ENCODE measurements around the gene TARS1.

The TARS1 gene

DNA sequence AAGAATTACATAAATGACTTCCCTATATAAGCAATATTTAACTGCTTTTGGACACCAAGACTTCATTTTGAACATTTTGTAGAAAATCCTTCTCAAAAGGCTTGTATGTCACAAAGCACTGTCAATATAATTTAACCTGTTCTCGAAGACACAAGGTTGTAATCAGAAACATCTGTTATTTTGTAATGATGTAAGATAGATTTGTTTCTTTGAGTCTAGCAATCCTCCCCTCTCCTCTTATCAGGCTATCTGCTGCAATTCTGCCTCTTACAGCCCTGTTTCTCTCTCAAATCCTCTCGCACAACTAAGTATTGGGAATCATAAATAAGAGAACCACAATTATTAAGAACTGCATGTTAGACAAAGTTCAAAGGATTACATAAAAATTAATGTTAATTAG is 18.6 kb upstream of the TARS1 start:
- CTCF ChIA-PET, result interaction anchor here (0.6 to 0.7 kb wide), 2 partner anchors 585 to 618 kb away, joined by 3 to 5 read pairs; no protein-coding TSS in a partner anchor

GRCh38 chr5:33423018-33423630 is 17.6 kb upstream of the TARS1 start:
- peak; percentile 49; the same call in 1 of the 2 replicates for TF ChIP-seq ZNF384 (IDR thresholded peaks at IDR 0.05)
- no peak for TF ChIP-seq HDGF (IDR thresholded peaks at IDR 0.05; ENCODE audit: borderline replicate concordance)
- ChIA-PET CTCF (interaction anchor here (0.6 to 1.0 kb wide), 6 partner anchors 10 to 945 kb away, joined by 3 to 5 read pairs (median 3); no protein-coding TSS in a partner anchor), POLR2A (no interaction called here)
- DNase-seq (ENCODE audit: extremely low spot score), result no peak

More for the DNA sequence above, 18.6 kb upstream of the TARS1 start:
- TF ChIP-seq NFRKB (IDR thresholded peaks at IDR 0.05), result no peak
- no peak for TF ChIP-seq FOXM1 (IDR thresholded peaks at IDR 0.05; ENCODE audit: borderline replicate concordance)
- no peak for TF ChIP-seq ZNF384 (IDR thresholded peaks at IDR 0.05)
- no peak for TF ChIP-seq ARNT (IDR thresholded peaks at IDR 0.05)
- TF ChIP-seq ELF4 (IDR thresholded peaks at IDR 0.05), result no peak
- no peak for TF ChIP-seq HDGF (IDR thresholded peaks at IDR 0.05; ENCODE audit: borderline replicate concordance)
- TF ChIP-seq L3MBTL2 (conservative IDR thresholded peaks at IDR 0.05), result no peak
- TF ChIP-seq TARDBP (IDR thresholded peaks at IDR 0.05), result no peak
- no peak for TF ChIP-seq CTBP1 (IDR thresholded peaks at IDR 0.05; ENCODE audit: borderline replicate concordance)
- TF ChIP-seq LEF1 (IDR thresholded peaks at IDR 0.05; ENCODE audit: borderline replicate concordance), result no peak
- TF ChIP-seq BHLHE40 (IDR thresholded peaks at IDR 0.05; ENCODE audit: borderline replicate concordance), result no peak
- no peak for TF ChIP-seq FOXA1 (IDR thresholded peaks at IDR 0.05)
- no peak for TF ChIP-seq PKNOX1 (IDR thresholded peaks at IDR 0.05)
- TF ChIP-seq SUZ12 (IDR thresholded peaks at IDR 0.05), result no peak
- no peak for TF ChIP-seq SP1 (IDR thresholded peaks at IDR 0.05)
- no peak for TF ChIP-seq FOXK2 (IDR thresholded peaks at IDR 0.05)
- no peak for DNase-seq (ENCODE audit: extremely low spot score)
- POLR2A ChIA-PET, result no interaction called here

DNA sequence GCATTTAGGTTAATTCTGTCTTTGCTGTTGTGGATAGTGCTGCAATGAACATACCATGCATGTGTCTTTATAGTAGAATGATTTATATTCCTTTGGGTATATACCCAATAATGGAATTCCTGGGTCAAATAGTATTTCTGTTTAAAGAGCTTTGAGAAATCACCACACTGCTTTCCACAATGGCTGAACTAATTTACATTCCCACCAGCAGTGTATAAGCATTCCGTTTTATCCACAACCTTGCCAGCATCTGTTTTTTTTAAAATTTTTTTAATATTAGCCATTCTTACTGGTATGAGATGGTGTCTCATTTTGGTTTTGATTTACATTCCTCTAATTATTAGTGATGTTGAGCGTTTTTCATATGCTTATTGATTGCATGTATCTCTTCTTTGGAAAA is 15.5 kb upstream of the TARS1 start:
- no peak for DNase-seq (ENCODE audit: extremely low spot score)
- CTCF ChIA-PET, result interaction anchor here (0.7 kb wide), 1 partner anchor 232 kb away, joined by 3 read pairs; no protein-coding TSS in a partner anchor
- POLR2A ChIA-PET, result no interaction called here
- TF ChIP-seq PKNOX1 (IDR thresholded peaks at IDR 0.05) (no peak), NFRKB (IDR thresholded peaks at IDR 0.05) (no peak), ZNF384 (IDR thresholded peaks at IDR 0.05) (no peak), BHLHE40 (IDR thresholded peaks at IDR 0.05; ENCODE audit: borderline replicate concordance) (no peak), SUZ12 (IDR thresholded peaks at IDR 0.05) (no peak), SP1 (IDR thresholded peaks at IDR 0.05) (no peak), ARNT (IDR thresholded peaks at IDR 0.05) (no peak), TARDBP (IDR thresholded peaks at IDR 0.05) (no peak), L3MBTL2 (conservative IDR thresholded peaks at IDR 0.05) (no peak), HDGF (IDR thresholded peaks at IDR 0.05; ENCODE audit: borderline replicate concordance) (no peak), FOXM1 (IDR thresholded peaks at IDR 0.05; ENCODE audit: borderline replicate concordance) (no peak), ELF4 (IDR thresholded peaks at IDR 0.05) (no peak), FOXK2 (IDR thresholded peaks at IDR 0.05) (no peak), FOXA1 (IDR thresholded peaks at IDR 0.05) (no peak), CTBP1 (IDR thresholded peaks at IDR 0.05; ENCODE audit: borderline replicate concordance) (no peak), LEF1 (IDR thresholded peaks at IDR 0.05; ENCODE audit: borderline replicate concordance) (no peak)

DNA sequence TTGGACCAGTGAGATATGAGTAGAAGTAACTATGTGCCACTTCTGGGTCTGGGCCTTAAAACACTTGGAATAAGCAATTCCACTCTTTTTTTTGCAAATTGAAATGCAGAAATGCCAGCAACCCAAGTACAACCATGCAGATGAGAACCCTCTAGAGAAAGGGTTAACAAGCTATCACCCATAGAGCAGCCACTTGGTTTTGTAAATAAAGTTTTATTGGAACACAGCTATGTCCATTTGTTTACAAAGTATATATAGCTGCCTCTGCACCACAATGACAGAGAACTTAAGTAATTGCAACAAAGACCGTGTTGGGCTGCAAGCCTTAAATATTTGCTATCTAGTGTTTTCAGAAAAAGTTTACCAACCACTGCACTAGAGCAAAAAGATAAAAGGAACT is 9.8 kb upstream of the TARS1 start:
- no peak for DNase-seq (ENCODE audit: extremely low spot score)
- TF ChIP-seq HDGF (IDR thresholded peaks at IDR 0.05; ENCODE audit: borderline replicate concordance) (no peak), FOXA1 (IDR thresholded peaks at IDR 0.05) (no peak), L3MBTL2 (conservative IDR thresholded peaks at IDR 0.05) (no peak), ZNF384 (IDR thresholded peaks at IDR 0.05) (no peak), SUZ12 (IDR thresholded peaks at IDR 0.05) (no peak), LEF1 (IDR thresholded peaks at IDR 0.05; ENCODE audit: borderline replicate concordance) (no peak), TARDBP (IDR thresholded peaks at IDR 0.05) (no peak), CTBP1 (IDR thresholded peaks at IDR 0.05; ENCODE audit: borderline replicate concordance) (no peak), ELF4 (IDR thresholded peaks at IDR 0.05) (no peak), FOXK2 (IDR thresholded peaks at IDR 0.05) (no peak), FOXM1 (IDR thresholded peaks at IDR 0.05; ENCODE audit: borderline replicate concordance) (no peak), BHLHE40 (IDR thresholded peaks at IDR 0.05; ENCODE audit: borderline replicate concordance) (no peak), SP1 (IDR thresholded peaks at IDR 0.05) (no peak), ARNT (IDR thresholded peaks at IDR 0.05) (no peak), PKNOX1 (IDR thresholded peaks at IDR 0.05) (no peak), NFRKB (IDR thresholded peaks at IDR 0.05) (no peak)
- POLR2A ChIA-PET, result no interaction called here
- CTCF ChIA-PET, result interaction anchor here (0.7 kb wide), 1 partner anchor 720 kb away, joined by 3 read pairs; the partner anchor contains the start of gene NPR3

GRCh38 chr5:33432656-33433055 is 8.1 kb upstream of the TARS1 start:
- ChIA-PET CTCF (no interaction called here), POLR2A (no interaction called here)

More at GRCh38 chr5:33432656-33433055, 8.1 kb upstream of the TARS1 start:
- TF ChIP-seq TARDBP (IDR thresholded peaks at IDR 0.05), result no peak
- TF ChIP-seq SP1 (IDR thresholded peaks at IDR 0.05), result no peak
- no peak for TF ChIP-seq ELF4 (IDR thresholded peaks at IDR 0.05)
- TF ChIP-seq PKNOX1 (IDR thresholded peaks at IDR 0.05), result no peak
- no peak for TF ChIP-seq BHLHE40 (IDR thresholded peaks at IDR 0.05; ENCODE audit: borderline replicate concordance)
- no peak for TF ChIP-seq SUZ12 (IDR thresholded peaks at IDR 0.05)
- no peak for TF ChIP-seq L3MBTL2 (conservative IDR thresholded peaks at IDR 0.05)
- no peak for TF ChIP-seq HDGF (IDR thresholded peaks at IDR 0.05; ENCODE audit: borderline replicate concordance)
- no peak for TF ChIP-seq FOXA1 (IDR thresholded peaks at IDR 0.05)
- TF ChIP-seq CTBP1 (IDR thresholded peaks at IDR 0.05; ENCODE audit: borderline replicate concordance), result no peak
- no peak for TF ChIP-seq ZNF384 (IDR thresholded peaks at IDR 0.05)
- TF ChIP-seq FOXK2 (IDR thresholded peaks at IDR 0.05), result no peak
- no peak for TF ChIP-seq LEF1 (IDR thresholded peaks at IDR 0.05; ENCODE audit: borderline replicate concordance)
- no peak for DNase-seq (ENCODE audit: extremely low spot score)
